A673 (cell line): ENCODE data around the gene CARD8.

Experiments
- EZH2 ChIP-seq: fragments of 200-600 bp; sonication (generic); IDR thresholded peaks from 2 replicates; pipeline ENCODE4 v1.6.1; 2017; ENCODE audit warnings: borderline replicate concordance, low read depth, mild to moderate bottlenecking, mixed read lengths, antibody characterized with exemption, low read length; ENCODE audit not compliant: poor library complexity, severe bottlenecking
- TF ChIP-seq, protein P1 (sequence below): fragments of 300-800, 200-600 bp; sonication (generic); conservative IDR thresholded peaks from 2 replicates; pipeline ENCODE4 v1.5.1; 2017; ENCODE audit warnings: low read depth, mild to moderate bottlenecking, antibody characterized with exemption, low read length, moderate library complexity, mixed read lengths

DNA sequence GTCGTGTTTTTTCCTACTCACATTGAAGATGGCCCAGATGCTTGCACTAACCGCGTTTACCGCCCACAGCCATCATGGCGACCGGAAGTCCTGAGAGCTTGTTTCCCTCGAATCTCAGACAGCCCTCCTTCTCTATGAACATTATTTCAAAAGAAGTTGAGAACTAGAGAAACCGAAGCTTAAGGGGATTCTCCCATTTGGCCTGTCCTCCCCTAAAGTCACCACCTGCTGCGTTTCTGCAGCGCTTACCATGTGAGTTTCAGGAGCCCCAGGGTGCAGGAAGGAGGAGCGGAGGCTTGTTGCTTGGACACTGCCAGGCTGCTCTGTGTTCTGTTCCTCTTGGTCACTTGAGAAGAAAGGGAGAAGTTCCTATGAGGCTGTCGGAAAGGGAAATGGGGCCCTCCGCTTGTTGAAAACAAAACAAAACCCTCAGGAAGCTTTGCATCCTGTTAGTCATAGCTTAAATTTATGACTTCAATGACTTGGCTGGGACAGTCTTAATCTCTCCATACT, 6.2 kb downstream of the CARD8 start:
- TF ChIP-seq, protein P1, sequence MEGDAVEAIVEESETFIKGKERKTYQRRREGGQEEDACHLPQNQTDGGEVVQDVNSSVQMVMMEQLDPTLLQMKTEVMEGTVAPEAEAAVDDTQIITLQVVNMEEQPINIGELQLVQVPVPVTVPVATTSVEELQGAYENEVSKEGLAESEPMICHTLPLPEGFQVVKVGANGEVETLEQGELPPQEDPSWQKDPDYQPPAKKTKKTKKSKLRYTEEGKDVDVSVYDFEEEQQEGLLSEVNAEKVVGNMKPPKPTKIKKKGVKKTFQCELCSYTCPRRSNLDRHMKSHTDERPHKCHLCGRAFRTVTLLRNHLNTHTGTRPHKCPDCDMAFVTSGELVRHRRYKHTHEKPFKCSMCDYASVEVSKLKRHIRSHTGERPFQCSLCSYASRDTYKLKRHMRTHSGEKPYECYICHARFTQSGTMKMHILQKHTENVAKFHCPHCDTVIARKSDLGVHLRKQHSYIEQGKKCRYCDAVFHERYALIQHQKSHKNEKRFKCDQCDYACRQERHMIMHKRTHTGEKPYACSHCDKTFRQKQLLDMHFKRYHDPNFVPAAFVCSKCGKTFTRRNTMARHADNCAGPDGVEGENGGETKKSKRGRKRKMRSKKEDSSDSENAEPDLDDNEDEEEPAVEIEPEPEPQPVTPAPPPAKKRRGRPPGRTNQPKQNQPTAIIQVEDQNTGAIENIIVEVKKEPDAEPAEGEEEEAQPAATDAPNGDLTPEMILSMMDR: no peak
- no peak for TF ChIP-seq EZH2
